ENCODE results near the gene ENTPD8. TPM values are rescaled to one million over a fixed set of nuclear protein-coding genes. Genes with fewer than 3 reads are reported as not detected.
"Not testable (repeated sequence)": the region's sequence is repeated elsewhere in the genome, so short reads cannot be mapped to it uniquely, and the experiment has no call there.

Gene ENTPD8
- total RNA-seq, 1 donor from 2014 or later = not detected

- intact Hi-C loops (cut with micrococcal nuclease) = no loop called here
Measured at GRCh38 chr9:137416006-137416562, 25.1 kb downstream of the ENTPD8 start.

GRCh38 chr9:137415451-137415850 is 25.7 kb downstream of the ENTPD8 start:
- intact Hi-C loops (cut with micrococcal nuclease) = no loop called here

GRCh38 chr9:137412431-137412830 is 28.7 kb downstream of the ENTPD8 start:
- intact Hi-C loops (cut with micrococcal nuclease) = no loop called here

GRCh38 chr9:137411645-137412380 is 29.3 kb downstream of the ENTPD8 start:
- intact Hi-C loops (cut with micrococcal nuclease) = no loop called here

GRCh38 chr9:137411260-137411644 is 29.9 kb downstream of the ENTPD8 start:
- intact Hi-C loops (cut with micrococcal nuclease) = no loop called here

- intact Hi-C loops (cut with micrococcal nuclease) = no loop called here
Measured at GRCh38 chr9:137410891-137411249, 30.3 kb downstream of the ENTPD8 start.

GRCh38 chr9:137410236-137410890 is 30.8 kb downstream of the ENTPD8 start:
- intact Hi-C loops (cut with micrococcal nuclease) = not testable (repeated sequence)

- intact Hi-C loops (cut with micrococcal nuclease) = no loop called here
Measured at GRCh38 chr9:137409515-137409914, 31.6 kb downstream of the ENTPD8 start.

GRCh38 chr9:137408651-137409405 is 32.3 kb downstream of the ENTPD8 start:
- intact Hi-C loops (cut with micrococcal nuclease) = no loop called here

- intact Hi-C loops (cut with micrococcal nuclease) = loop anchor here (2.0 kb wide), 1 partner anchor 113 kb away; no protein-coding TSS in a partner anchor
Measured at GRCh38 chr9:137407590-137408300, 33.4 kb downstream of the ENTPD8 start.

- intact Hi-C loops (cut with micrococcal nuclease) = loop anchor here (2.0 kb wide), 1 partner anchor 112 kb away; no protein-coding TSS in a partner anchor
Measured at GRCh38 chr9:137406876-137407589, 34.1 kb downstream of the ENTPD8 start.

GRCh38 chr9:137406085-137406760 is 34.9 kb downstream of the ENTPD8 start:
- intact Hi-C loops (cut with micrococcal nuclease) = loop anchor here (2.0 kb wide), 1 partner anchor 111 kb away; no protein-coding TSS in a partner anchor

GRCh38 chr9:137405677-137406081 is 35.5 kb downstream of the ENTPD8 start:
- intact Hi-C loops (cut with micrococcal nuclease) = loop anchor here (2.0 kb wide), 1 partner anchor 111 kb away; no protein-coding TSS in a partner anchor

GRCh38 chr9:137404961-137405567 is 36.1 kb downstream of the ENTPD8 start:
- intact Hi-C loops (cut with micrococcal nuclease) = no loop called here

GRCh38 chr9:137403269-137403668 is 37.9 kb downstream of the ENTPD8 start:
- intact Hi-C loops (cut with micrococcal nuclease) = no loop called here

GRCh38 chr9:137402746-137403145 is 38.4 kb downstream of the ENTPD8 start:
- intact Hi-C loops (cut with micrococcal nuclease) = no loop called here

- intact Hi-C loops (cut with micrococcal nuclease) = no loop called here
Measured at GRCh38 chr9:137398561-137399468, 42.3 kb downstream of the ENTPD8 start.

All from T-helper 2 cell treated with Interferon-gamma antibody and Interleukin-4, amounts not matched to agents 100 ng/mL and 5 ng/mL, for 36 hours (primary cell).